ENCODE measurements around the gene MRFAP1L1. TPM values are rescaled to one million over a fixed set of nuclear protein-coding genes. Genes with fewer than 3 reads are reported as not detected.
"Not testable (repeated sequence)": the region's sequence is repeated elsewhere in the genome, so short reads cannot be mapped to it uniquely, and the experiment has no call there.

Gene MRFAP1L1
- total RNA-seq, result 70.2 TPM in 2 replicates

- intact Hi-C loops (cut with micrococcal nuclease), result loop anchor here (1.0 to 10.0 kb wide), 7 partner anchors 13 to 395 kb away; partner anchors contain the start of genes GRPEL1 and MRFAP1
Observed at GRCh38 chr4:6709230-6710114, at the start of gene MRFAP1L1. Gene MRFAP1L1 (minus strand): TSS chr4:6709865. CDS start chr4:6709629, 236 bp downstream.

DNA sequence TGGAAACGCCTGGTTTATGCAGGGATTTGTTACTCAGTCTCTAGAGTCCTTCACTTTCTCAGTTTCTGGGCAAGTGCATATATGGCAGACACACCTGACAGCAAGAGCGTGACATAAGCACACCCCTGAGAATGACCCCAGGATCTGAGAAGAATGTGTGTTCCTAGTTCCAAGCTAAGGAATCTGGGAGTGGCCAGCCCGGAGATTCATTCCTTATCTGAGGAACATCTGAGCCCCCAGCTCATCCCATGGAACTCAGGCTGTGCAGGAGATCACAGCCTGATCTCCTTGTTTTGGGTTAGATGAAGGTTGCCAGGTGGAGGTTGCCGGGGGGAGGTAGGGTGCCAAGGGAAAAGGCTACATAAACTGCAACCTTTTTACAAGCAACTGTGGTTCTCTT is 49.1 kb upstream of the MRFAP1L1 start:
- intact Hi-C loops (cut with micrococcal nuclease), result no loop called here

- intact Hi-C loops (cut with micrococcal nuclease), result not testable (repeated sequence)
Observed at GRCh38 chr4:6756345-6756744, 46.7 kb upstream of the MRFAP1L1 start.

GRCh38 chr4:6755088-6755753 is 45.6 kb upstream of the MRFAP1L1 start:
- intact Hi-C loops (cut with micrococcal nuclease), result no loop called here

DNA sequence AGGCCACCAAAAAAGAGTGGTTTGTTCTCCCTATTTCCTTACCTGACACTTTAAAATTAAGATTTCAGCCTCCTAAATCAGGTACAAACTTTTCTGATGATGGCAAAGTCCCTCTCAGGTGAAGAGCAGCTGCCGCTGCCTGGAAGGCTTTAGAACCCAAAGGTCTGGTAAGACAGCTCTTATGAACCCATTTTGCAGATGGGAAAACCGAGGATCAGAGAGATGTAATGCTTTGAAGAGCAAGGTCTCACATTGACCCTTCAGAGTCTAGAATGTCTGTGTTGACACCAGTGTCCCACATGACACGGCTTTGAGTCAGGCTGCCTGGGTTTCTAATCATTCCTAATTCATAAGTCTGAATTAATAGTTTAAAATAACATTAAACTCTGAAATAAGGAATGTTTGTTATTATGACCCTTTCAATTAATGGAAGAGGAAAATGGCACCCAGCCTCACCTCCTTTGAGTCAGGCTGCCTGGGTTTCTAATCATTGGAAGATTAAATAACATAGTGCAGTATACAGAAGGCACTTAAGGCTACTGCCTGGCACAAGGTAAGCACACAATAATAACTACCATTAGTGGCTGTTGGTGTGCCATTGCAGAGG is 44.9 kb upstream of the MRFAP1L1 start:
- intact Hi-C loops (cut with micrococcal nuclease), result no loop called here

GRCh38 chr4:6753891-6754290 is 44.2 kb upstream of the MRFAP1L1 start:
- intact Hi-C loops (cut with micrococcal nuclease), result no loop called here

DNA sequence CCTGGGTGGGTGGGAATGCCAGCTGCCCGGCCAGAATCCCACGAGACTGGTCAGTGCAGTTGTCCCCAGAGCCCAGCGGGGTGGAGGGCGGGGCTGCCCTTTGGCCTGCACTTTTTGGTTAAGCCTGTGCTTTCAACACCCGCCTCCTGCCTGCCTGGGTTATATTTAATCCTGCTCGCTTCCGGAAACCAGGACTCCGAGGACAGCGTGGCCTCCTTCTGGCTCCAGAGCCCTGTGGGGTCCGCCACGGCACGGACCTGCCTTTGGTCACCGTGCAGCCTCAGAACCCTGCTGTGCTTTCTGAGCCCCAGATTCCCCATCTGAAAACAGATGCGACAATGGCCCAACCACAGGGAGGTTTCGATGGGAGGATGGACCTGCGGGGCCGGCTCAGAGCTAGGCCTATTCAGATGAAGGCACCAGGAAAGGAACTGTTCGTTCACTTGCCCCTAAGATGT is 43.5 kb upstream of the MRFAP1L1 start:
- intact Hi-C loops (cut with micrococcal nuclease), result no loop called here

DNA sequence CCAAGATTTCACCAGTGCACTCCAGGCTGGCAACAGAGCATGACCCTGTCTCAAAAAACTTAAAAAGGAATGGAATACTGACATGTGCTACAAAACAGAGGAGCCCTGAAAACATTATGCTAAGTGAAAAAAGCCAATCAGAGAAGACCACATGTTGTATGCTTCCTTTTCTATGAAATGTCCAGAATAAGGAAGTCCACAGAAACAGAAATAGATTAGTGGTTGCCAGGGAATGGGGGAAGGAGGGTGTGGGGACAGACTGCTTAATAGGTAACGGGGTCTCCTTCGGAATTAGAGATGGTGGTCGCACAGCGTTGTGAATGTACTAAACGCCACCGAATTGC is 42.8 kb upstream of the MRFAP1L1 start:
- intact Hi-C loops (cut with micrococcal nuclease), result no loop called here

DNA sequence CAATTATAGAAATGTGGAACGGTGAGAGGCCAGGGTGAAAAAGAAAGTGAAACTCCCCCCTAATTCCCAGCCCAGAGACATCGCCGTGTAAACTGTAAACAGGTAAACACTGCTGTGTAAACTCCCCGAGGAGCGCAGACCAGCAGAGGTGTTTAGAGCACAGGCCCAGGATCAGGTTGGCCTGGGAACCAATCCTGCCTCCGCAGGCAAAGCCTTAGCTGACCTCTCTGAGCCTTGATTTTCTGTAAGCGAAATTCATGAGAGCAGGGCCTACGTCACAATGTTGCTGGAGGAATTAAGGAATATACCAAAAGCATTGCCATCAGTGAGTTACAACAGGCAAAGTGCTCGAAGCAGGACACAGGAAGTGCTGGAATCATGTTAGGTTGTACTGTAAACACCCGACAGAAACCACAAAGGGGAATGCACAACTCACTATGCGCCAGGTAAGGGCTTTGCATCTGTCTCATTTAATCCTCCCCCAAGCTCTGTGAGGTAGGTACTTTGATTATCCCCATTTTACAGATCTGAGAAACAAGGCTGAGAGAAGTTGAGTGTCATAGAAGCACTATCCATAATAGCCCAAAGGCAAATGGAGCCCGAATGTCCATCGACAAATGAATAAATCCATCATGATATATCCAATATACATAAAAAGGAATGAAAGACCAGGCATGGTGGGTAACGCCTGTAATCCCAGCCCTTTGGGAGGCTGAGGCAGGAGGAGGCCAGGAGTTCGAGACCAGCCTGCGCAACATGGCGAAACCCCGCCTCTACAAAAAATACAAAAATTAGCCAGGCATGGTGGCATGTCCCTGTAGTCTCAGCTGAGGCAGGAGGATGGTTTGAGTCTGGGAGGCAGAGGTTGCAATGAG is 42.2 kb upstream of the MRFAP1L1 start:
- intact Hi-C loops (cut with micrococcal nuclease), result no loop called here

DNA sequence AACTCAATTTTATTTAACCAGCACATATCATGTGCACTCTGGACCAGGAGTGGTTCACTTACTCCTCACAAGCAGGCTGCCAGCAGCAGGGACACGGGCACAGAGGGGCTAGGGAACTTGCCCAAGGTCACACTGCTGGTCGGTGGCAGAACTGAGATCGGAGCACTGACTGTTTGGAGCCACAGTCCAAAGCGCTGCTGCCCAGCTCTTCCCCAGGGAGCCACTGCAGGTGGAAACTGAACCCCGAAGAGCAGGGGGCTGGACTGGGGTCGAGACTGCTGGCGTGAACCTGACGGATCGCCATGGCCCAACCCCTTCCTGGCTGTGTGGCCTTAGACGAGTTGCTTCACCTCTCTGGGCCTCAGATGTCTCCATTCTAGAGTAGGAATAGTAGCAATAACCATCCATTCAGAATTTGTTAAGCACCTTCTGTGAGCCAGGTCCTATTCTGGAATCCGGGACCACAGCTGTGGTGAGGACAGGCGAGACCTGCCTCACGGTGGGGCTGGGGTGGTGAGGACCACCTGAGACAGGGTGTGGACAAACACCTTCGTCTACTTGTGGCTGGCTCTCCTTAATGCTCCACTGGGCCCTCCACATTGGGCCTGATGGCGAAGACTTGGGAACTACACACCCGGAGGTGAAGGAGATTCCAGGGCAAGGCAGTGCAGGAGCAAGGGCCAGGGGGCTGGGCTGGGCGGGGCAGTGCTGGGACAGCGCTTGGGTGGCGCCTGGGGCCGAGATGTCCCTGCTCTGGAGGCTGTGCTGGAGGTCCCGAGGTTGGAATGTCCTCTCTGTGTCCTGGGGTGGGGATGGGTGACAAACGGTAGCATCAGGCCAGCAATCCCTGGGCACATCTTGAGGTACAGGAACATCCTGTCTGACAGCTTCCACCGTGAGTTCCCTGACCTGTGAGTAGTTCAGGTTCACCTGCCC is 40.9 kb upstream of the MRFAP1L1 start:
- intact Hi-C loops (cut with micrococcal nuclease), result no loop called here

GRCh38 chr4:6749340-6750171 is 39.9 kb upstream of the MRFAP1L1 start:
- intact Hi-C loops (cut with micrococcal nuclease), result no loop called here

- intact Hi-C loops (cut with micrococcal nuclease), result no loop called here
Observed at GRCh38 chr4:6748286-6748685, 38.6 kb upstream of the MRFAP1L1 start.

- intact Hi-C loops (cut with micrococcal nuclease), result no loop called here
Observed at GRCh38 chr4:6747294-6748051, 37.8 kb upstream of the MRFAP1L1 start.

GRCh38 chr4:6746721-6747293 is 37.1 kb upstream of the MRFAP1L1 start:
- intact Hi-C loops (cut with micrococcal nuclease), result no loop called here

- intact Hi-C loops (cut with micrococcal nuclease), result no loop called here
Observed at GRCh38 chr4:6742989-6743388, 33.3 kb upstream of the MRFAP1L1 start.

DNA sequence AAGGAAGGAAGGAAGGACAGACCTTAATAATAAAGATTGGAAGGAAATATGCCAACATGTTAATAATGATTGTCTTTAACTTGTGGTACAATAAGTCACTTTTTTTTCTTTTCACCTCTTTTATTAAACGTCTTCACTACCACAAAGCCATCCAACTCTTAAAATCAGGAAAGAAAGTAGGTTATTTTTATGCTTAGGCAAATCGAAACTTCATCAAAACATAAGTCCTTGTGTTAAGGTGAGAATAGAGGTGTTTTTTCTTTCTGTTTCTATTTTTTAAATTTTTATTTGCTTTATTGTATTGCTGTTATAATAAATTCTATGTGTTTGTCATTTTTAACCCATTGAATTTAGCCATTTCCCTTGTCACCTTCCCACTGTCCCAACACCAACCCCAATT is 32.8 kb upstream of the MRFAP1L1 start:
- intact Hi-C loops (cut with micrococcal nuclease), result no loop called here

DNA sequence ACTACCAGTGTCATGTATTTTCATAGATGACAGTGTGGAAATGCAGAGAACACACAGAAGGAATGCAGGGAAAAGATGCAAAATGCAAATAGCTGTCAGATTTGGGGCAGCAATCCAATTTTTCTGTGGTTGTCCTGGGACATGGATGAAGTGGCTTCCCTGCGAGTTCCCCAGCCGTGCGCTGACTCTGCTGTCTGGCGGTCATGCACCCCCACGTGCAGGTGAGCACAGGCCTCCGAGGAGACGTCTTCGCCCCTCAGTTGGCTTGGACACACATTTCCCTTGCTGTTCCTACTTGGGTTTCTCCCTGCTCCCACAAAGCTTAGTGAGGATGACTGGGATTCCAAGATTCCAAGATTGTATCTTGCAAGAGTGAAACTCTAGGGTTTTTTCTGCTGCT is 30.7 kb upstream of the MRFAP1L1 start:
- intact Hi-C loops (cut with micrococcal nuclease), result no loop called here

GRCh38 chr4:6739920-6740319 is 30.3 kb upstream of the MRFAP1L1 start:
- intact Hi-C loops (cut with micrococcal nuclease), result no loop called here

All from T-helper 2 cell treated with Interferon-gamma antibody and Interleukin-4, amounts not matched to agents 100 ng/mL and 5 ng/mL, for 36 hours (primary cell).